Small intestine (tissue), 7 donors: ENCODE results near the gene MTR. TPM values are rescaled to one million over a fixed set of nuclear protein-coding genes. Genes with fewer than 3 reads are reported as not detected.
A peak's percentile ranks its signal among the peaks of the same experiment; 100 is the strongest.

Experiments
- DNase-seq, 2 donors: peaks; one replicate each; pipeline versions ENCODE4 v3.0.0 to v3.0.0-alpha.2; 2013
- FAIRE-seq: peaks from 2 replicates; lab custom pipeline; 2012; peaks lifted over from hg19 to GRCh38; lab: Jason Lieb, UNC
- H3K27ac ChIP-seq, 3 donors: one replicate each; pipeline ENCODE4 v1.5.1; 2013; ENCODE audit warnings: low read length in 2 of 3, mild to moderate bottlenecking in 2 of 3, control low read depth in 1 of 3, inconsistent platforms in 1 of 3, low read depth in 1 of 3, moderate library complexity in 1 of 3
- H3K27me3 ChIP-seq, 3 donors: one replicate each; pipeline ENCODE4 v1.6.1; 2013; ENCODE audit warnings: low read length in 3 of 3, inconsistent platforms in 1 of 3; ENCODE audit not compliant: control insufficient read depth in 3 of 3, insufficient read depth in 3 of 3
- H3K36me3 ChIP-seq, 3 donors: one replicate each; pipeline ENCODE4 v1.6.1; 2013; ENCODE audit warnings: low read length in 3 of 3, inconsistent platforms in 1 of 3, low read depth in 1 of 3, mild to moderate bottlenecking in 1 of 3, moderate library complexity in 1 of 3; ENCODE audit not compliant: control insufficient read depth in 3 of 3, insufficient read depth in 2 of 3
- H3K4me1 ChIP-seq, 3 donors: one replicate each; pipeline ENCODE4 v1.6.1; 2013; ENCODE audit warnings: low read length in 2 of 3, inconsistent platforms in 1 of 3, low read depth in 1 of 3, mild to moderate bottlenecking in 1 of 3, moderate library complexity in 1 of 3; ENCODE audit not compliant: control insufficient read depth in 3 of 3, insufficient read depth in 2 of 3
- H3K4me3 ChIP-seq, 3 donors: one replicate each; pipeline ENCODE4 v1.5.1; 2013; ENCODE audit warnings: low read length in 3 of 3, control low read depth in 1 of 3, inconsistent platforms in 1 of 3, low read depth in 1 of 3, mild to moderate bottlenecking in 1 of 3, moderate library complexity in 1 of 3
- H3K9me3 ChIP-seq, 2 donors: one replicate each; pipeline ENCODE4 v1.6.1; 2013; ENCODE audit warnings: low read depth in 1 of 2, low read length in 1 of 2; ENCODE audit not compliant: control insufficient read depth in 2 of 2, insufficient read depth in 1 of 2
- WGBS, 3 donors: extraction: QIAGEN DNeasy Blood & Tissue Kit; methylation state at CpG; one replicate each; pipeline ENCODE4 v1.1.7; 2013; 5-methylcytosine and 5-hydroxymethylcytosine counted together
- polyA plus RNA-seq, 4 donors: library from polyadenylated mRNA; stranded (reverse) in 3 of 4; unstranded in 1 of 4; fragments of 200-250 nt in 3 of 4; fragments of 120-200 nt in 1 of 4; gene quantifications; one replicate each; pipeline versions ENCODE4 v1.2.1 to v1.2.3, GENCODE V29; 2013
- donor health status: healthy with polysubstance abuse.
- donor health status: control.
- donor health status: control.
- donor health status: Bipolar disorder and iron deficiency.
- donor health status: healthy.

MTR gene
- polyA plus RNA-seq, 4 donors, result 2.2 to 17.8 (median 4.5) TPM

GRCh38 chr1:236808005-236808404, 12.9 kb downstream of the MTR start:
- Histone ChIP-seq H3K4me3 (no peak overlapping the region), H3K4me1 (peaks cover 4 to 12% (median 6%) of the 10 kb centered on the region in 3 donors), H3K27ac (peak overlapping the region; percentile 37 to 45 (median 44)), H3K9me3 (no peaks in the 10 kb centered on the region), H3K27me3 (no peaks in the 10 kb centered on the region), H3K36me3 (peaks cover 2 to 21% (median 6%) of the 10 kb centered on the region in 3 donors)
- DNase-seq, result peak in 1 of 2 donors; percentile 69
- WGBS, 3 donors, result 22 to 63% (median 49%) methylated on average over 2 of the region's 2 CpGs
- no peak for FAIRE-seq

- H3K4me3 ChIP-seq, result no peak overlapping the region
- H3K9me3 ChIP-seq, result no peaks in the 10 kb centered on the region
- 19 to 58% (median 47%) methylated on average over 8 of the region's 8 CpGs for WGBS, 3 donors
- peak; percentile 70 to 97 for DNase-seq
- H3K27ac ChIP-seq, result peak overlapping the region; percentile 37 to 45 (median 44)
- peaks cover 4 to 12% (median 6%) of the 10 kb centered on the region in 3 donors for H3K4me1 ChIP-seq
- H3K27me3 ChIP-seq, result no peaks in the 10 kb centered on the region
- FAIRE-seq, result no peak
- H3K36me3 ChIP-seq, result peaks cover 2 to 18% (median 8%) of the 10 kb centered on the region in 3 donors
Measured at GRCh38 chr1:236808564-236809130, 13.6 kb downstream of the MTR start.

GRCh38 chr1:236809148-236809547, 14.1 kb downstream of the MTR start:
- Histone ChIP-seq H3K27me3 (no peaks in the 10 kb centered on the region), H3K27ac (peak overlapping the region in 1 of 3 donors; percentile 32), H3K36me3 (peaks cover 5 to 18% (median 8%) of the 10 kb centered on the region in 3 donors), H3K9me3 (no peaks in the 10 kb centered on the region), H3K4me3 (no peak overlapping the region), H3K4me1 (peaks cover 4 to 12% (median 6%) of the 10 kb centered on the region in 3 donors)
- WGBS, 3 donors, result 29 to 76% (median 46%) methylated on average over 1 of the region's 1 CpG
- FAIRE-seq (no peak), DNase-seq (no peak)

- peaks cover 7 to 17% (median 8%) of the 10 kb centered on the region in 3 donors for H3K36me3 ChIP-seq
- WGBS, 3 donors, result 87 to 91% (median 89%) methylated on average over 3 of the region's 3 CpGs
- H3K4me3 ChIP-seq, result no peak overlapping the region
- H3K27ac ChIP-seq, result no peak overlapping the region
- no peaks in the 10 kb centered on the region for H3K27me3 ChIP-seq
- no peaks in the 10 kb centered on the region for H3K9me3 ChIP-seq
- H3K4me1 ChIP-seq, result peaks cover 4 to 12% (median 6%) of the 10 kb centered on the region in 3 donors
- FAIRE-seq (no peak), DNase-seq (no peak)
Measured at GRCh38 chr1:236810018-236810417, 14.9 kb downstream of the MTR start.

- Histone ChIP-seq H3K27me3 (no peaks in the 10 kb centered on the region), H3K4me3 (no peak overlapping the region), H3K9me3 (no peaks in the 10 kb centered on the region), H3K4me1 (peaks cover 4 to 12% (median 6%) of the 10 kb centered on the region in 3 donors), H3K27ac (no peak overlapping the region), H3K36me3 (peaks cover 7 to 11% (median 8%) of the 10 kb centered on the region in 3 donors)
- DNase-seq (no peak), FAIRE-seq (no peak)
- 85 to 95% (median 86%) methylated on average over 5 of the region's 5 CpGs for WGBS, 3 donors
Measured at GRCh38 chr1:236812334-236813030, 17.4 kb downstream of the MTR start.

- FAIRE-seq, result no peak
- H3K36me3 ChIP-seq, result peaks cover 4 to 20% (median 5%) of the 10 kb centered on the region in 3 donors
- WGBS, 3 donors, result 96 to 98% (median 97%) methylated on average over 2 of the region's 2 CpGs
Measured at GRCh38 chr1:236815941-236816340, 20.8 kb downstream of the MTR start.

GRCh38 chr1:236819856-236820255, 24.8 kb downstream of the MTR start:
- FAIRE-seq, result no peak

More at GRCh38 chr1:236815941-236816340, 20.8 kb downstream of the MTR start:
- no peaks in the 10 kb centered on the region for H3K9me3 ChIP-seq
- H3K4me1 ChIP-seq, result no peaks in the 10 kb centered on the region
- DNase-seq, result no peak
- no peak overlapping the region for H3K4me3 ChIP-seq
- no peak overlapping the region for H3K27ac ChIP-seq
- H3K27me3 ChIP-seq, result no peaks in the 10 kb centered on the region

GRCh38 chr1:236821091-236821627, 26.1 kb downstream of the MTR start:
- DNase-seq, result no peak
- WGBS, 3 donors, result 72 to 90% (median 76%) methylated on average over 6 of the region's 6 CpGs
- H3K27me3 ChIP-seq, result no peaks in the 10 kb centered on the region
- H3K36me3 ChIP-seq, result peaks cover 3 to 20% (median 3%) of the 10 kb centered on the region in 3 donors
- FAIRE-seq, result no peak
- no peak overlapping the region for H3K4me3 ChIP-seq
- no peaks in the 10 kb centered on the region for H3K4me1 ChIP-seq
- H3K9me3 ChIP-seq, result no peaks in the 10 kb centered on the region
- H3K27ac ChIP-seq, result no peak overlapping the region

More at GRCh38 chr1:236819856-236820255, 24.8 kb downstream of the MTR start:
- peaks cover 3 to 16% (median 5%) of the 10 kb centered on the region in 3 donors for H3K36me3 ChIP-seq
- H3K27me3 ChIP-seq, result no peaks in the 10 kb centered on the region
- no peaks in the 10 kb centered on the region for H3K9me3 ChIP-seq
- H3K4me1 ChIP-seq, result no peaks in the 10 kb centered on the region
- H3K4me3 ChIP-seq, result no peak overlapping the region
- DNase-seq, result no peak
- 93 to 99% (median 94%) methylated on average over 9 of the region's 9 CpGs for WGBS, 3 donors
- H3K27ac ChIP-seq, result no peak overlapping the region
